ENCODE data around the gene BNC2.

GRCh38 chr9:16883586-16883985 lies 13.1 kb upstream of the BNC2 start:
- TF ChIP-seq CTCF (conservative IDR thresholded peaks at IDR 0.05; ENCODE audit: low read length) (no peak), EZH2phosphoT487 (IDR thresholded peaks at IDR 0.05; ENCODE audit: borderline replicate concordance, low read depth, low read length) (no peak)

All from OCI-LY7 (cell line).